Activated T-cell treated with anti-CD3 and anti-CD28 coated beads, Interleukin-2, amount 50 U/mL, for 72 hours (primary cell): ENCODE results near the gene ATXN7L3. TPM values are rescaled to one million over a fixed set of nuclear protein-coding genes. Genes with fewer than 3 reads are reported as not detected.
"Not testable (repeated sequence)": the region's sequence is repeated elsewhere in the genome, so short reads cannot be mapped to it uniquely, and the experiment has no call there.

Source experiments
- ATAC-seq, 2 donors: fragments of 150-1000 bp; cut with Tn5 transposase; replicated peaks in 1 of 2; 2 replicates each; pipeline ENCODE4 v1.10.0; 2021; ENCODE audit warnings: moderate library complexity in 2 of 2, mild to moderate bottlenecking in 1 of 2
- DNase-seq, 2 donors: peaks; one replicate each; pipeline ENCODE4 v3.0.0; 2021 to 2022; ENCODE audit warnings: mixed read lengths in 1 of 2
- H3K27ac Mint-ChIP-seq: one replicate; pipeline ENCODE4 v1.8.0; 2022; ENCODE audit warnings: mild to moderate bottlenecking, moderate library complexity, mixed read lengths
- H3K27me3 Mint-ChIP-seq: one replicate; pipeline ENCODE4 v1.8.0; 2022; ENCODE audit warnings: low read depth, mixed read lengths
- H3K36me3 Mint-ChIP-seq, 2 donors: one replicate each; pipeline ENCODE4 v1.8.0; 2022; ENCODE audit warnings: mixed read lengths in 2 of 2, mild to moderate bottlenecking in 1 of 2; ENCODE audit not compliant: insufficient read depth in 2 of 2
- H3K4me1 Mint-ChIP-seq: one replicate; pipeline ENCODE4 v1.8.0; 2022; ENCODE audit warnings: low read depth, mixed read lengths
- H3K4me3 Mint-ChIP-seq, 2 donors: one replicate each; pipeline ENCODE4 v1.8.0; 2022; ENCODE audit warnings: mild to moderate bottlenecking in 2 of 2, mixed read lengths in 2 of 2, moderate library complexity in 2 of 2
- H3K9me3 Mint-ChIP-seq, 2 donors: one replicate each; pipeline ENCODE4 v1.8.0; 2022; ENCODE audit warnings: mixed read lengths in 2 of 2
- total RNA-seq, 2 donors: library from RNA; stranded (reverse); gene quantifications; one replicate each; pipeline ENCODE4 v1.2.3, GENCODE V29; 2022

Gene ATXN7L3
- 10 to 100 TPM; 96.1 to 97.6 TPM for total RNA-seq

GRCh38 chr17:44199553-44200477, at the start of gene ATXN7L3:
Gene ATXN7L3, minus strand, starts transcription at chr17:44199884. Its CDS starts 1,814 bp downstream, at chr17:44198070.
- ATAC-seq: peak; percentile 82
- Mint-ChIP-seq H3K36me3 (peaks cover 7% of the 10 kb centered on the region in 2 donors), H3K4me3 (peak within 1 kb of the TSS; percentile 92 to 95), H3K27me3 (no peaks in the 10 kb centered on the region), H3K9me3 (no peaks in the 10 kb centered on the region), H3K4me1 (peaks cover 50% of the 10 kb centered on the region), H3K27ac (peak within 1 kb of the TSS; percentile 95)
- DNase-seq: peak; percentile 98 to 99

DNA sequence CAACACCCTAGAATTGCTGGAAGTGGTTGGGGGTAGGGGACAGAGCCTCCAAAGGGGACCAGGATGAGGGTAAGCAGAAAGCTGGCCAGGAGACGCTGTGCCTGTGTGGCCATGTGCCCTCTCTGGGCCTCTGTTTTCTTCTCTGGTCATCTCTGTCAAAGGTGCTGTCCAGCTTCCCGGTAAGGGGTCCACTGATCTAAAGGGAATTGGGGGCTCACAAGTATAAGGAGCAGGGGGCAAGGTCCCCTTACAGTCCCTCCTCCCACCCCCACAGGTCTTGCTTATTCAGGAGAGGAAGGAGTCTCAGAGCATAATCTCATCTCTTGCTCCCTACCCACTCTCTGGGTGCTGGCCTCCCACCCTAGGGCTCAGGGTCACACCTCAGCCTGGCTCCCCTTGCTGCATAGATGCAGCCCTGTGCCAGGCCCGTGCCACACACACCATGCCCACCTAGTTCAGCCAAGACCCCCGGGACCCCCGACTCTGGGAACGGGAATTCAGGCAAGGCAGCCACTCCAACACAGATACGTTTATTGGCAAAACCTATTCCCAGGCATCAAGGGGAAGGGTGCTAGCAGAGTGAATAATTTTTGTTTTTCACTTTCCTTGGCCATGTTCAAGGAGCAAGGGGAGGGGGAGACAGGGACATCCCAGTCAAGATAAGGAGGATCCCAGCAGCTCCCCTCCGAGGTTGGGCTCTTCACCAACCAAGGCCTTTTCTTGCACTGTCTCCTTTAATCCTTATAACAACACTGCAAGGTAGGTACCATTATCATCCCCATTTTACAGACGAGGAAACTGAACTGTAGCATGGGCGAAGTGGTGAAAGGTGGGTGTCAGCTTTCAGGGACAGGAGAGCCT, 48.4 kb upstream of the ATXN7L3 start:
- H3K36me3 Mint-ChIP-seq: no peaks in the 10 kb centered on the region
- no peaks in the 10 kb centered on the region for H3K27me3 Mint-ChIP-seq
- peaks cover 39% of the 10 kb centered on the region for H3K4me1 Mint-ChIP-seq
- DNase-seq (no peak), ATAC-seq (no peak)
- H3K27ac Mint-ChIP-seq: no peak overlapping the region
- no peak overlapping the region for H3K4me3 Mint-ChIP-seq
- H3K9me3 Mint-ChIP-seq: no peaks in the 10 kb centered on the region

GRCh38 chr17:44247440-44247841, 47.8 kb upstream of the ATXN7L3 start:
- Mint-ChIP-seq H3K27ac (no peak overlapping the region), H3K36me3 (no peaks in the 10 kb centered on the region), H3K4me3 (no peak overlapping the region), H3K27me3 (no peaks in the 10 kb centered on the region), H3K4me1 (peaks cover 39% of the 10 kb centered on the region), H3K9me3 (no peaks in the 10 kb centered on the region)
- ATAC-seq (no peak), DNase-seq (no peak)

DNA sequence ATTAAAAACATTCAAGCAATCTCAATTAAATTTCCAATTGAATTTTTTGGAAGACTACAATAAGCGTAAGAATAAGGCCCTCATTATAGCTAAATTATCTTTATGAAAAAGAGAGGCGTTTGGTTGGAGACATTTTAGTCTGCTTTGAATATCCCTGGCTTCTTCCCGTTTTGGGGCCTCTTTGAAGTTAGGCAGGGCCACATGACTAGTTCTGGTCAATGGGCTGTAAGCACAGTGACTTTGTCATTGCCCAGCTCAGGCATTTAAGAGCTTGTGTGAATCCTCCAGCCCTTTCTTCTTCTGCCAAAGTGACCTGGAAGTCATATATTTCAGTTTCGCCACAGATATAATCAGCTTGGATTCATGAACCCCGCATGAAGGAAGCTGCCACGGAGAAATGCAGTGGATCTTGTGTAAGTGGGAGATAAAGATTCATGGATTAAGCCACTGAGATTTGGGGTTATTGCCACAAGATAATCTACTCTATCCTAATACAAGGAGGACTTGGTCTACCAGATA, 41.5 kb upstream of the ATXN7L3 start:
- H3K27me3 Mint-ChIP-seq: no peaks in the 10 kb centered on the region
- no peaks in the 10 kb centered on the region for H3K36me3 Mint-ChIP-seq
- H3K9me3 Mint-ChIP-seq: no peaks in the 10 kb centered on the region
- no peak overlapping the region for H3K4me3 Mint-ChIP-seq
- H3K4me1 Mint-ChIP-seq: peaks cover 12% of the 10 kb centered on the region
- no peak overlapping the region for H3K27ac Mint-ChIP-seq
- ATAC-seq (no peak), DNase-seq (no peak)

DNA sequence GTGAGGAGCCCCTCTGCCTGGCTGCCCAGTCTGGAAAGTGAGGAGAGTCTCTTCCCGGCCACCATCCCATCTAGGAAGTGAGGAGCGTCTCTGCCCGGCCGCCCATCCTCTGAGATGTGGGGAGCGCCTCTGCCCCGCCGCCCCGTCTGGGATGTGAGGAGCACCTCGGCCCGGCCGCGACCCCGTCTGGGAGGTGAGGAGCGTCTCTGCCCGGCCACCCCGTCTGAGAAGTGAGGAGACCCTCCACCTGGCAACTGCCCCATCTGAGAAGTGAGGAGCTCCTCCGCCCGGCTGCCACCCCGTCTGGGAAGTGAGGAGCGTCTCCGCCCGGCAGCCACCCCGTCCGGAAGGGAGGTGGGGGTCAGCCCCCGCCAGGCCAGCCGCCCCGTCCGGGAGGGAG, 38.2 kb upstream of the ATXN7L3 start:
- H3K4me3 Mint-ChIP-seq, H3K9me3 Mint-ChIP-seq, H3K27me3 Mint-ChIP-seq, ATAC-seq, DNase-seq, H3K27ac Mint-ChIP-seq, H3K36me3 Mint-ChIP-seq: not testable (repeated sequence)
- H3K4me1 Mint-ChIP-seq: peaks cover 12% of the 10 kb centered on the region

GRCh38 chr17:44236444-44236991, 36.8 kb upstream of the ATXN7L3 start:
- H3K27ac Mint-ChIP-seq: no peak overlapping the region
- peak in 1 of 2 donors; percentile 35 for ATAC-seq

DNA sequence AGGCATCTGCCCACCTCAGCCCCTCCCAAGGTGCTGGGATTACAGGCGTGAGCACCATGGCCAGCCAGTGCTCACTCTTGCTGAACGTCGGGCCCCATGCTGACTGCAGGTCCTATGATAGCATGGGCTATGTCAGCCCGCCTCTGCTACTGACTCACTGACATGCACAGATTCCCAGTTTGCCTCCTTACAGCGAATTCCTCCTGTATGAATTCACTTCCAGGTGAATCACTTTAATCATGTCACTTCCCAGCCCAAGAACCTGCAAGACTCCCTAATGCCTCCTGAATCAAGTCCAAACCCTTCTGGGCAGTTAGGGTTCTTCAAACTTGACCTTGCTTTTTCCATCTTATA, 35.9 kb upstream of the ATXN7L3 start:
- Mint-ChIP-seq H3K36me3 (no peaks in the 10 kb centered on the region), H3K27me3 (no peaks in the 10 kb centered on the region), H3K4me1 (peaks cover 12% of the 10 kb centered on the region), H3K27ac (no peak overlapping the region), H3K9me3 (no peaks in the 10 kb centered on the region), H3K4me3 (no peak overlapping the region)
- DNase-seq (no peak), ATAC-seq (no peak)

More at GRCh38 chr17:44236444-44236991, 36.8 kb upstream of the ATXN7L3 start:
- no peak for DNase-seq
- Mint-ChIP-seq H3K4me3 (no peak overlapping the region), H3K9me3 (no peaks in the 10 kb centered on the region), H3K27me3 (no peaks in the 10 kb centered on the region), H3K4me1 (peaks cover 12% of the 10 kb centered on the region), H3K36me3 (no peaks in the 10 kb centered on the region)

DNA sequence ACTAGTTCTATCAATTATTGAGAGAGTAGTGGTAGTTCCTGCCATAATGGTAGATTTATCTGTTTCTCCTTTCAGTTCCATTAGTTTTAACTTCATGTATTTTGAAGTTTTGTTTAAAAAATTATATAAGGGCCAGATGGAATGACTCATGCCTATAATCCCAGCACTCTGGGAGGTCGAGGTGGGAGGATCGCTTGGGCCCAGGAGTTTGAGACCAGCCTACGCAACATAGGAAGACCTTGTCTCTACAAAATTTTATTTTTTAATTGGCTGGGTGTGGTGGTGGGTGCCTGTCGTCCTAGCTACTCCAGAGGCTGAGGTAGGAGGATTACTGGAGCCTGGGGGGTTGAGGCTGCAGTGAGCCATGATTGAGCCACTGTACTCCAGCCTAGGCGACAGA, 33.9 kb upstream of the ATXN7L3 start:
- no peak overlapping the region for H3K27ac Mint-ChIP-seq
- H3K4me3 Mint-ChIP-seq: no peak overlapping the region
- no peaks in the 10 kb centered on the region for H3K36me3 Mint-ChIP-seq
- peaks cover 12% of the 10 kb centered on the region for H3K4me1 Mint-ChIP-seq
- H3K27me3 Mint-ChIP-seq: no peaks in the 10 kb centered on the region
- no peak for DNase-seq
- no peaks in the 10 kb centered on the region for H3K9me3 Mint-ChIP-seq
- no peak for ATAC-seq

- Mint-ChIP-seq H3K4me3 (no peak overlapping the region), H3K27ac (no peak overlapping the region), H3K4me1 (peaks cover 12% of the 10 kb centered on the region), H3K9me3 (no peaks in the 10 kb centered on the region), H3K27me3 (no peaks in the 10 kb centered on the region), H3K36me3 (no peaks in the 10 kb centered on the region)
- DNase-seq (no peak), ATAC-seq (no peak)
Observed at GRCh38 chr17:44232061-44232460, 32.4 kb upstream of the ATXN7L3 start.

DNA sequence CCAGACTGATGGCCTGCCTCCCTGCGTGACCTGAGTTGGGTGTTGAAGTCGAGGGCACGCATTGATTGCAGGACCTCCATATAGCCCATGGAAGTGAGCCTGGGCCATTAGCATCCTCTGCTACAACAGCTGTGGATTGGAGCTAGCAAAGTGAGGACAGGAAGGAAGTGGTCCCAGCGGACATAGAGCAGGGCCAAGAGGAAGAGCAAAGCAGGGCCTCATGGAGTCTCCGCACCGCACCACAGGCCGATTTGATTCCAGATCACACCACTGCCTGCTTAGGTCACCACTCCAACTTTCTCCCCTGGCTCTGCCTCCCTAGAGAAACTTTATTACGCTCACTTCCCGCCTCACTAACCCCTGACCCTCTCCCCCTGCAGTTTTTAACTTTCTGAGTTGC, 30.5 kb upstream of the ATXN7L3 start:
- DNase-seq (no peak), ATAC-seq (no peak)
- no peaks in the 10 kb centered on the region for H3K9me3 Mint-ChIP-seq
- no peaks in the 10 kb centered on the region for H3K27me3 Mint-ChIP-seq
- H3K4me1 Mint-ChIP-seq: peaks cover 5% of the 10 kb centered on the region
- no peaks in the 10 kb centered on the region for H3K36me3 Mint-ChIP-seq
- no peak overlapping the region for H3K4me3 Mint-ChIP-seq
- no peak overlapping the region for H3K27ac Mint-ChIP-seq

GRCh38 chr17:44229090-44229489, 29.4 kb upstream of the ATXN7L3 start:
- H3K9me3 Mint-ChIP-seq: no peaks in the 10 kb centered on the region
- H3K4me3 Mint-ChIP-seq: no peak overlapping the region
- no peaks in the 10 kb centered on the region for H3K36me3 Mint-ChIP-seq
- no peaks in the 10 kb centered on the region for H3K27me3 Mint-ChIP-seq
- no peak for ATAC-seq
- DNase-seq: no peak
- H3K4me1 Mint-ChIP-seq: no peaks in the 10 kb centered on the region
- no peak overlapping the region for H3K27ac Mint-ChIP-seq

- no peak for ATAC-seq
- H3K27ac Mint-ChIP-seq: no peak overlapping the region
- DNase-seq: no peak
- H3K4me1 Mint-ChIP-seq: peaks cover 14% of the 10 kb centered on the region
- no peaks in the 10 kb centered on the region for H3K27me3 Mint-ChIP-seq
- no peaks in the 10 kb centered on the region for H3K9me3 Mint-ChIP-seq
- H3K4me3 Mint-ChIP-seq: no peak overlapping the region
- H3K36me3 Mint-ChIP-seq: peaks cover 4 to 6% of the 10 kb centered on the region in 2 donors
Observed at GRCh38 chr17:44223541-44224071, 23.9 kb upstream of the ATXN7L3 start.
